WERI-Rb-1 (cell line): ENCODE results near the gene UBXN6.

Source experiments
- DNase-seq: peaks from one replicate; pipeline ENCODE4 v3.0.0-alpha.2; 2020
- H3K27ac ChIP-seq: fragments of 250-450 bp; sonication (Bioruptor Pico); 2 replicates; pipeline ENCODE4 v1.5.1; 2020; ENCODE audit warnings: mild to moderate bottlenecking, moderate library complexity
- H3K27me3 ChIP-seq: fragments of 250-450 bp; sonication (Bioruptor Pico); 2 replicates; pipeline ENCODE4 v1.5.1; 2021; ENCODE audit warnings: mild to moderate bottlenecking, low read depth, moderate library complexity; ENCODE audit not compliant: insufficient read depth, severe bottlenecking
- H3K36me3 ChIP-seq: fragments of 250-450 bp; sonication (Bioruptor Pico); 2 replicates; pipeline ENCODE4 v1.5.1; 2020; ENCODE audit warnings: mild to moderate bottlenecking, moderate library complexity
- H3K4me3 ChIP-seq: 2 replicates; pipeline ENCODE4 v1.5.1; 2011; ENCODE audit warnings: low read depth, mild to moderate bottlenecking, control low read depth, low read length
- H3K9me3 ChIP-seq: fragments of 250-450 bp; sonication (Bioruptor Pico); 2 replicates; pipeline ENCODE4 v1.5.1; 2021; ENCODE audit warnings: mild to moderate bottlenecking, moderate library complexity; ENCODE audit not compliant: severe bottlenecking
- CTCF ChIP-seq: IDR thresholded peaks from 2 replicates; pipeline ENCODE4 v1.5.1; 2011; ENCODE audit warnings: low read depth, mild to moderate bottlenecking, control low read depth, inconsistent platforms, low read length

UBXN6 gene

GRCh38 chr19:4445963-4446703, 11.5 kb downstream of the UBXN6 start:
- Histone ChIP-seq H3K9me3 (no peaks in the 10 kb centered on the region), H3K27me3 (no peaks in the 10 kb centered on the region), H3K27ac (no peak overlapping the region), H3K36me3 (peaks cover 90% of the 10 kb centered on the region), H3K4me3 (no peak overlapping the region)
- no peak for TF ChIP-seq CTCF
- no peak for DNase-seq

GRCh38 chr19:4444765-4445741, 12.5 kb downstream of the UBXN6 start:
- Histone ChIP-seq H3K27me3 (no peaks in the 10 kb centered on the region), H3K4me3 (no peak overlapping the region), H3K9me3 (no peaks in the 10 kb centered on the region), H3K36me3 (peaks cover 92% of the 10 kb centered on the region), H3K27ac (no peak overlapping the region)
- TF ChIP-seq CTCF, result no peak
- DNase-seq, result no peak

GRCh38 chr19:4443966-4444764, 13.4 kb downstream of the UBXN6 start:
- Histone ChIP-seq H3K4me3 (no peak overlapping the region), H3K27me3 (no peaks in the 10 kb centered on the region), H3K27ac (no peak overlapping the region), H3K36me3 (peaks cover 97% of the 10 kb centered on the region), H3K9me3 (no peaks in the 10 kb centered on the region)
- TF ChIP-seq CTCF, result no peak
- no peak for DNase-seq

GRCh38 chr19:4443188-4443587, 14.4 kb downstream of the UBXN6 start:
- TF ChIP-seq CTCF, result no peak
- Histone ChIP-seq H3K27ac (no peak overlapping the region), H3K27me3 (no peaks in the 10 kb centered on the region), H3K4me3 (no peak overlapping the region), H3K36me3 (peaks cover 95% of the 10 kb centered on the region), H3K9me3 (no peaks in the 10 kb centered on the region)
- no peak for DNase-seq

- no peak overlapping the region for H3K27ac ChIP-seq
- no peaks in the 10 kb centered on the region for H3K9me3 ChIP-seq
- TF ChIP-seq CTCF, result no peak
- no peak overlapping the region for H3K4me3 ChIP-seq
- H3K27me3 ChIP-seq, result no peaks in the 10 kb centered on the region
- DNase-seq, result no peak
- peaks cover 95% of the 10 kb centered on the region for H3K36me3 ChIP-seq
These were observed 14.8 kb downstream of the UBXN6 start for GRCh38 chr19:4442819-4443146.
